GM19455 (cell line): ENCODE results near the gene SRP72.
"Not testable (repeated sequence)": the region's sequence is repeated elsewhere in the genome, so short reads cannot be mapped to it uniquely, and the experiment has no call there.

Experiments used
- ATAC-seq: cut with Tn5 transposase; IDR thresholded peaks from one replicate; pipeline ENCODE4 v1.9.1; 2021; ENCODE audit not compliant: unreplicated experiment

The SRP72 gene, protein sequence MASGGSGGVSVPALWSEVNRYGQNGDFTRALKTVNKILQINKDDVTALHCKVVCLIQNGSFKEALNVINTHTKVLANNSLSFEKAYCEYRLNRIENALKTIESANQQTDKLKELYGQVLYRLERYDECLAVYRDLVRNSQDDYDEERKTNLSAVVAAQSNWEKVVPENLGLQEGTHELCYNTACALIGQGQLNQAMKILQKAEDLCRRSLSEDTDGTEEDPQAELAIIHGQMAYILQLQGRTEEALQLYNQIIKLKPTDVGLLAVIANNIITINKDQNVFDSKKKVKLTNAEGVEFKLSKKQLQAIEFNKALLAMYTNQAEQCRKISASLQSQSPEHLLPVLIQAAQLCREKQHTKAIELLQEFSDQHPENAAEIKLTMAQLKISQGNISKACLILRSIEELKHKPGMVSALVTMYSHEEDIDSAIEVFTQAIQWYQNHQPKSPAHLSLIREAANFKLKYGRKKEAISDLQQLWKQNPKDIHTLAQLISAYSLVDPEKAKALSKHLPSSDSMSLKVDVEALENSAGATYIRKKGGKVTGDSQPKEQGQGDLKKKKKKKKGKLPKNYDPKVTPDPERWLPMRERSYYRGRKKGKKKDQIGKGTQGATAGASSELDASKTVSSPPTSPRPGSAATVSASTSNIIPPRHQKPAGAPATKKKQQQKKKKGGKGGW

DNA sequence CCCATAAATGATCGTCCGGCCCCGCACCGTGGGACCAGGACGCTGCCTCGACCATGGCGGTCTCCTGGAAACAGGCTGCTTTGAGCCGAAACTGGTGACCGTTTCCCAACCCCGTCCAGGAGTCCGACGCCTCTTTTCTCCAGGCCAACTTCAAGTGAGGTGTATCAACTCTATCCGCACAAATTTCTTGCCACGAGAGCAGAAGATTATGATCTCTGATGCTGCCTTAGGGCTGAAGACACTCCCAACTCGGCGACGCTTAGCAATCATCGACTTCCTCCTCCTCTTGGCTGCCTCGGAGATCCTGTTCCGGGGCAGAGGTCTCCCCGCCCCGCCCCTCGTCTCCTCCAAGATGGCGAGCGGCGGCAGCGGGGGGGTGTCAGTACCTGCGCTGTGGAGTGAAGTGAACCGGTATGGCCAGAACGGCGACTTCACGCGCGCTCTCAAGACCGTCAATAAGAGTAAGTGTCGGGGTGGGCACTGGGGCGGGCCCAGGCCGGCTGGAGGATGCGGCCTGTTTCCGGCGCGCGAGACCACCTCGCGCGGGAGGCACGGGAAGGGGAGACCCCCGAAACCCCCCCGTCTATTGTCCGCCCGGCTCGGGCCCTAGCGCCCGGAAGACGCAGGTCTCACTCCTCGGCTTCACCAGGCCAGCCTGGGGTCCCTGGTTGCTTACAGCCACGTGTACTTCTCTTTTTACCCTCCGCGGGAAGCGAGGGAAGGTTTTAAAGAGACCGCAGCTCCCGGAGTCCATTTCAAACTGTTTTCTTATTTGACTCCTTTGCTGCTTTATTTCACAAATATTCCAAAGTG is at the start of gene SRP72:
TSS of gene SRP72 (plus strand) at position 334 of the 813 bp plus-strand sequence. CDS start at position 353, 19 bp downstream.
- peak; percentile 90 for ATAC-seq

DNA sequence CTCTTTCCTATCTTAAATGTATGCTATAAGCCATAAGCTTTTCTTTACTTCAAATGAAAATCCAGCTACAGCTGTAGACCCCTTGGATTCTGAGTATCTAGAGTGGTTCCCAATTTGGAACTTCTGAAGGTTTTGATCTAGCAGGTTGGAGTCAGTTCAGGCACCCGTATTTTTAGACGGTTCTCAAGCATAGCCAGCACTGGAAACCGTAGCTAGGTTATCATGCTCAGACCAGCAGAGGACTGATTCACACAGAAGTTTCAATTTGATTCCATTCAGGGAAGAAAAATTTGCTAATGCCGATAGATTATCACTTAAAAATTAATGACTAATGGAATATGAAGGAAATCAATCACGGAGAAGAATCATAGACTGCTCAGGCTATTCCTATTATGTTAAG is 43.2 kb upstream of the SRP72 start:
- ATAC-seq, result no peak

DNA sequence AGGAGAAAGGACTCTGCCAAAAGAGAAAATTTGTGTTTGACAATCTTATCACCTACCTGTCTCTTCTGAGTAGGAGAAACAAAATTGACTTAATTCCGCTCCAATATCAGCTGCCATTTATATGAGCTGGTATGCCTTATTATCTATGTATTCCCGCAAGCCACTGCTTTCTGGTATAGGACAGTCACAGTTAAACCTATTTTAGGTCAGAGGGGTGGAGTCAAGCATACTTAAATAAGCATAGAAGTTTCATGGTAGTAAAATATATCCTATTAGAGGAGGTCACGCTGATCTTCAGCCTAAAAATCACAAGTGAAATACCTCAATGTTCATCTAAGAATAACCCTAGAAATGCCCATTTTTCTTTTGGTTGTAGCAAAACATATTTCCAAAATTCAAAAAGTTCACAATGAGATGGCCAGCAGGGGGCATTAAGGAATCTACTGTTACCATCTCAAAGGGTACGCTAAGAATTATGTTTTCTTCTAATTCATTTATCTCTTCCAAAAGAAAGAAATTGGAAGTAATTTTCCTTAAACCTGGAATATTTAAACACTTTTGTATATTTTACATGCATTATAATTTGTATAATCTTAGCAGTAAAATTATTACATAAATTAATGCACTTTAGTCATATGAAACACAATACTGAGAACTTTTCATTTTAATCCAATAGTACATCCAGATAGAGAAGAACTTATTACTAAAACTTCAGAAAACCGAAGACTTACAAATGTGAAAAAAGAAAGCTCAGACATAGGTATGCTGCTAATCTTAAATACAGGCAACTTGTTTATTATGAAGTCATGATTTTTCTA is 42.5 kb upstream of the SRP72 start:
- no peak for ATAC-seq

DNA sequence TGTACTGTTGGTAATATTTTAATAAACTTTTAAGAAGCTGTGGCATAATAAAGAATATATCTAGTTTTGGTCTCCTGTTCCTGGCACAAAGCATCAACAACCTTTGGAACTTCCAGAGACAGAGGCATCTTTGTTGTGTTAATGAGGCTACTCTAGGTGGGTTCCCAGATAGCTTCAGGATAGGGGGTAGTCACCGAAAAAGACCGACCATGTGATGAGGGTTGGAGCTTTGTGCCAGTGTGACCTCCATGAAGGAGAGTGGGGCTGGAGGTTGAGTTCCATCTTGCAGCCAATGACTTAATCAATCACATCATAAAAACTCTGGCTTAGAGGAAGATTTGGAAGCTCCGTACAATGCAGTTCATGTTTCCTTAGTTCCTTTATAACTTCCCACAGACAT is 41.9 kb upstream of the SRP72 start:
- ATAC-seq, result no peak

DNA sequence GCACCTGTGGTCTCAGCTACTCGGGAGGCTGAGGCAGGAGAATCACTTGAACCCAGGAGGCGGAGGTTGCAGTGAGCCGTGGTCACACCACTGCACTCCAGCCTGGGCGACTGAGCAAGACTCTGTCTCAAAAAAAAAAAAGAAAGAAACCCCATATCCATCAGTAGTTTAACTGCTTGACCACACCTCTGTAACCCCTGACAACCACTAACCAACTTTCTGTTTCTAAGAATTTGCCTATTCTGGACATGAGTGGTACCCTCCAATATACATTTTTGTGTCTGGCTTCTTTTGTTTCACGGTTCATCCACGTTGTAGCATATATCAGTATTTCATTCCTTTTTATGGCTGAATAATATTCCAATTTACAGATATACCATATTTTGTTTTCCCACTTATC is 41.1 kb upstream of the SRP72 start:
- peak; percentile 80 for ATAC-seq

DNA sequence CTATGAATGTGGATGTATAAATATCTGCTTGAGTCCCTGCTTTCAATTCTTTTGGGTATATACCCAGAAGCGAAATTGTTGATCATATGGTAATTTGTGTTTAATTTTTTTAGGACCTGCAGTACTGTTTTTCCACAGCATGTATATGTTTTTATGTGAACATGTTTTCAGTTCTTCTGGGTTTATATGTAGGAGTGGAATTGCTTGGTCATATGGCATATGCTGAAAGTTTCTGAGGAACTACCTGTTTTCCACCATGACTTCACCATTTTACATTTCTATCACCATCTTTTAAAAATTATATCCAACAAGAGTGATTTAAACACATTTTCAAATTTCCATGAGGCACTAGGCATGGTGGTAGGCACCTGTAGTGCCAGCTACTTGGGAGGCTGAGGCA is 40.2 kb upstream of the SRP72 start:
- no peak for ATAC-seq

DNA sequence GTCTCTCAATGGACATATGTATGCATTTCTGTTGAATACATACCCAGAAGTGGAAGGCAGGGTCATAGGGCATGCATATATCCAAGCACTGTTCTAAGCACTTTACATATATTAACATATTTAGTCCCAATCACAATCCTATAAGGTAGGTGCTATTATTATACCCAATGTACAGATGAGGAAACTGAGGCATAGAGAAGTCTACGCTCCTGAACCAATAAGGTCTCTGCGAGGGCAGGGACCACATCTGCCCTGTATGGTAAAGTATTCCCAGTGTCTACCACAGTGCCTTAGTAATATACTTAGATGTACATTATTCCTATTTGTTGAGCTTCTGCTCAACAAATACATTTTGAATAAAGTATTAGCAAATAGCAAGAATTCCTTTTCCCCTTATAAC is 37.2 kb upstream of the SRP72 start:
- ATAC-seq, result no peak

DNA sequence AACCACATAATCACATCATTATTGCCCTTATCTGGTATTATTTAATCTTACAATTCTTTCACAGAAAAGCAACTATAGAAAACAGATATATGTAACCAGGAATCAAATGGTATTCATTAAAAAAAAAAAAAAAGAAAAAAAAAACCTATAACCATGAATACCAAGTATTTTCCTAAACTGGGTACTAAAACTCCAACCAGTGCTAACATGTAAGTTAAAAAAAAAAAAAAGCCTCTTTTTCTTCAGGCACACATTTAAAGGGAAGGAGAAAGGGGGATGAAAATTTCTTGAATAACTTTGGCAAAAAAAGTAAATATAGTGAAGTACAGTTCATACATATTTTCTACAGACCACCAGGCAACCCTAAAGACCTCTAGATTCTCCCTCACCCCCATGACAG is 34.1 kb upstream of the SRP72 start:
- ATAC-seq, result no peak

DNA sequence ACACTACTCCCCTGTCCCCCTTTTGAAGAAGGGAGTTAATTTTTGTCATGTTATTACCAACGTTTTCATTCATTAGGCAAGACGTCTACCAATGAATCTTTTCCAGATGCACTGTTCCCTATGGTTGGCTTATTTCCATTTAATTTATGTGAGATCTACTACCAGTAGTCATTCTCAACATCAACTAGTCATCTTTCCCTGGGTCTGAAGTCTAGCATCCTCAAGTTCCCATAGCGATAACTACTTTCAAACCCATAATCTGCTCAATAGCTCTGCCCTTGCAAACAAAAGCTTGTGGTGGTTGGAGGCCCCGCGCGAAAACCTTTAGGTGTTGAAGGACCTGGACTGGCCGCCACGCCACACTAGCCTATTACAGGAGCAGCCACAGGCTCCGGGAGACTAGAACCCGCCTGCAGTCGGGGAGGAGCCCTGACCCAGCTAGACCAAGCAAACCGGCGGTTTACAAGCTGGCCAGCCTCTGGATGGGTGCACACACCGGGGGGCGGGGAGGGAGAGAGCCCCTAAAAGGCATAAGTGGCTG is 32.7 kb upstream of the SRP72 start:
- peak; percentile 28 for ATAC-seq

DNA sequence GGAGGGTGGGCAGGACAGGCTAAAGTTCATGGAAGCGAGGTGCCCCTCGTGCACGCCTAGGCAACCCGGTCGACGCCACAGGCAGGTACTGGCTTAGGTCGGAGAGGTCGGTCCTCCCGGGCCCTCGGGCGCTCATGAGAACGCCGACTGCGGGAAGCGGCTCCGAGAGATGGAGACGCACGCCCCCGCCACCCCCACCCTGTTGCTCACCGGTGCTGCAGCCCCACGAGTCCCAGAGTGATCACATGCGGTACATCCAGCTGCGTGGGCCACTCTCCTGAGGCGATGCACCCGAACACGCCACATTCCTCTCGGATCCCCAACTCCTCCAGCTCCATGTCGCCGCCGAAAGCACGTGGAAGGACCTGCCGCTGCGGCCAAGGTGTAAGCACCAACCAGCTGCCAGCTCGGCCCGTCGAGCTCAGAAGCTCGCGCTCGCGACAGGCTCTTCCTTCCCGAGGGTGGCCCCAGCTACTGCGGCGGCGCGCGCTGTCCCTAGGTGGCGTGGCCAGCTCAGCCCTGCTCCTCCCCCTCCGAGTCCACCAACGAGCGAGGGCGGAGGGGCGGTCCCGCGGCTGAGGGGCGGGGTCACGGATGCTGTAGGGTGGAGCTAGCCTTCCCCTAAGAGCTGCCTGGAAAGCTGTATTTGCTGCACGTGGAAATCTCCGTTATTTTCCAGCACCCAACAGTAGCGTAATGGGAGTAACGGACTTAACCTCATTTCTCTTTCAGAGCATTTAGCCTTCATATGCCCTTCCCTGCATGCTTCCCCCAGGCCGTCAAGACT is 32.1 kb upstream of the SRP72 start, which contains the start of gene PPAT:
TSS of gene PPAT (minus strand) at position 476 of the 787 bp plus-strand sequence. CDS start at position 338, 138 bp downstream.
- ATAC-seq, result peak; percentile 70

DNA sequence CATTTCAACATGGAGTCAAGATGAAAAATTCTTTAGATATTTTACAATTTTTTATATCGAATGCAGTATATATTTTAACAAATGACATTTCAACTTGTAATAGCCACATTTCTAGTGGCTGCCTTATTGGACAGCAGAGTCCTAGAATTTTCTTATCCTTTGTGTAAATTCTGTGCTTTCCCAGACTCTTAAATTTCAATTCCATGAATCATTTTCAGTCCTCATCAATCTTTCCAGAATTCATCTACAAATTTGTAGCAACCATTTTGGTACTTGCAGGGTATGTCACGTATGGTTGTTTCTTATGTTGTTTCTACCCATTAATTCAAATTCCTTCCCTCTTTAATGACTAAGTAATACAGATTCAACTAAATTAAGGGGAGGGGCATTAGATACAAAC is 28.7 kb upstream of the SRP72 start:
- ATAC-seq, result no peak

DNA sequence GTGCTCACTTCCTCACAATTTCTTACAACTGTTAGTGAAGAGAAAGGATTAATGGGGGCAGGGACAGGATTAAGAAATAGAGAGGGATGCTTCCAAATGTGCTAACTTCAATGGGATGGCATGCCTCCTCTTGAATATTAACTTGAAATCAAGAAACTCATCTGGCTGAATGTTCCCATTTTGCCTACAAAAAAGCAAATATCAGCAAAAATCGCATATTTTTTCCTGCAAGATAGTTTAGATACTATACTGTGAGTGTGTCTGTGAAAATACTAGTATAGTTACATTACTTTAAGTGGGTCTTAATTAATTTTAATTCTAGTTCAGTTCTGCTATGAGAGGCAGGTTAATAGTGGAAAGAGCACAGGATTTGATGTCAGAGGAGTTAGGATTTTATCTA is 26.4 kb upstream of the SRP72 start:
- ATAC-seq, result no peak

DNA sequence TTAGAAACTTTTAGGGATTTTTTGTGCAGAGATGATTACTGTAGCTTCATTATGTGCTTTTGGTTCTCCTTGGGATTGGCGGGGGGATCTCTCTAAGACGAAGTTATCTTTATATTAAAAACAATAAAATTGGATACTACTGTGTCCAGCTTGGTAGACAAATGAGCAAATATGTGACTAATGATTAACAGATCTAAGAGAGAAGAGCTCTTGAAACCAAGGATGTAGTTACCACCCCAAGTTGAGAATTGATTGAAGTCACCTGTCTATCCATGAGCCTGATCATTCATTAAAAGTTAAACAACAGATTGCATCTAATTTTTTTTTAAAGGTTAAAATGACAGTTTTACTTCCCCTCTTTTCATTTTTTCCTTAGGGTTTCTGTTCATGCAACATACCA is 22.7 kb upstream of the SRP72 start:
- ATAC-seq, result no peak

DNA sequence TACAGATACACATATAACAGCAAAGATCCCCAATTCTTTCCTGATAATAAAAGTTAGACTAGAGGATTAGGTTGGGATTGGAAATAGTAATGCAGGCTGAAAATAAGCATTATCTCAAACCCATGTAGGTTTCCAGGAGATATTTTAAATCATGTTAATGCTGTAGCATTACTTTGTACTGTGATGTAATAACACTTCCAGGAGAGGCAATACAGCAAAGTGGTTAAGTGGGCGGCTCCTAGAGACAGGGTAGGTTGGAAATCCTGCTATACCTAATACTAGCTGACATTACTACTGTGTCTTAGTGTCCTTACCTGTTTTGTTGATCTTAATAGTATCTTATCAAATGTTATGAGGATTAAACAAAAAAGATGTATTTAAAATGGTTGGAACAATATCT is 21.7 kb upstream of the SRP72 start:
- no peak for ATAC-seq

DNA sequence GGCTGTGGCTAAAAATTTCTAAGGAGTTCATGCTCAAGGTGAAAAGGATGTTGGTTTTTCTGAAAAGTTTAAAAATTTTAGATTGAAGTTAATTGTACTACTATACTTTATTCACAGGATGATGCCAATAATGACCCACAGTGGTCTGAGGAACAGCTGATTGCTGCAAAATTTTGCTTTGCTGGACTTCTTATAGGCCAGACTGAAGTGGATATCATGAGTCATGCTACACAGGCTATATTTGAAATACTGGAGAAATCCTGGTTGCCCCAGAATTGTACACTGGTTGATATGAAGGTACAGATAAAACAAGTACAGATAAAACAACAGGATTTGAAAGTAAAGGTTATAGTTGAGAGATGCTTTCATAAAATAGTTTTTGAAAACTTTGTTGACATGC is 19.1 kb upstream of the SRP72 start:
- no peak for ATAC-seq

DNA sequence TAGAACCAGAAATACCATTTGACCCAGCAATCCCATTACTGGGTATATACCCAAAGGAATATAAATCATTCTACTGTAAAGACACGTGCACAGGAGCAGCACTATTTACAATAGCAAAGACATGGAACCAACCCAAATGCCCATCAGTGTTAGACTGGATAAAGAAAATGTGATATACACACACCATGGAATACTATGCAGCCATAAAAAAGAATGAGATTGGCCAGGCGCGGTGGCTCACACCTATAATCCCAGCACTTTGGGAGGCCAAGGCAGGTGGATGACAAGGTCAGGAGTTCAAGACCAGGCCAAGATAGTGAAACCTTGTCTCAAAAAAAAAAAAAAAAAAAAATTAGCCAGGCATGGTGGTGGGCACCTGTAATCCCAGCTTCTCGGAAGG is 17.9 kb upstream of the SRP72 start:
- not testable (repeated sequence) for ATAC-seq

DNA sequence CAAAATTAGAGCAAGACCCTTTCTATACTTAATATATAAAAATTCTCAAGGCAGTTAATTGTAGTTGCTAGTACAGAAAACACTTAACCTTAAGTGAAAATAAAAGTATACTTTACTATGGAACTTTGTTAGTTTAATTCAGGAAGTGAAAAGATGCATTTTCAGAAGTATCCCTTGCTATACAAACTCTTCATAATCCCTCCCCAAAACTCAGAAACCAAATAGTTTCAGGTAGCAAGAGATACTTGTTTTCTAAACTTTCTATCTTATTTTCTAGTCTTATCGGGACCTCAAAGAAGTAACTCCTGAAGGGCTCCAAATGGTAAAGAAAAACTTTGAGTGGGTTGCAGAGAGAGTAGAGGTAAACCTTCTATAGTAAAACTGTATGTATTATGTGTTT is 17.1 kb upstream of the SRP72 start:
- no peak for ATAC-seq

DNA sequence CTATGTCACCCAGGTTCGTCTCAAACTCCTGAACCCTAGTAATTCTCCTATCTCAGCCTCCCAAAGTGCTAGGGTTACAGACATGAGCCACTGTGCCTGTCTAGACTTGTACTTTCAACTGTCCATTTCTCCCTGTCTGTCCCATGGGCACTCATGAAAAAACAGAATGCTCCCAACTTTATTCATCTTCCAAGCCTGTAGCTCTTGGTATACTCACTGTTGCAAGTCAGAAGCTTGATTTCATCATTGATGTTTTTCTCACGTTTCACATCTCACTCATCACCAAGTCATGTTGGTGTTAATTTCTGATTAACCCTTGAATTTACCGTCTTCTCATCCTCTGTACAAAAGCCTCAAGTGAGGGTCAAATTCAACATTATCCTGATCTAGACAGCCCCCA is 7.3 kb upstream of the SRP72 start:
- ATAC-seq, result no peak

DNA sequence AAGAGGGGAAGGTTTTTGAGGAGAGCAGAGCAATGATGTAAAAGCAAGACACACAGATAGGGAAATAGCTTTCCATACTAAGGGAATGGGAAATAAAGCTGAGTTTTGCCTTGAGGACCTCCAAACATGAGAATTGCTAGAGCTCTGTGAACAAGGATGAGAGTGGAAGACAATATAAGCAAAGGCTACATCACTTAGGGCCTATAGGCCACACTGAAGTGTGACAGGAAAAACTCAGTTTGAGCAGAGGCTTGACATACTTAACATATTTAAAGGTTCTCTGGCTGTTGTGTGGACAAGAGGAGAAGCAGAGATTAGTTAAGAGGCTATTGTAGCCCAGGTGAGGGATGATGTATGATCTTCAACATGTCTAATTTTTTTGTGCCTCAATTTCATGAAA is 5.3 kb upstream of the SRP72 start:
- ATAC-seq, result no peak

DNA sequence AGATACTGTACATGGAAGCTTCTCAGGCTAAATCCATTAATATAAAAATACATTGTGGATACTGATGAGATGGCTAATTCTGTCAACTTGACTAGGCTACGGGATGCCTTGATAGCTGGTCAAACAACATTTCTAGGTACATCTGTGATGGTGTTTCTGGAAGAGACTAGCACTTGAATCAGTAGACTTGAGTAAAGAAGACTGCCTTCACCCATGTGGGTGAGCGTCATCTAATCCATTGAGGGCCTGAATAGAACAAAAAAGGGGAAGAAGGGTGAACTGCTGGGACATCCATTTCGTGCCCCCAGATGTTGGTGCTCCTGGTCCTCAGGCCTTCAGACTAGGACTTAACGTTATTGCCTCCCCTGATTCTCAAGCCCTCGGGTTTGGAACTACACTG is 3.7 kb upstream of the SRP72 start:
- ATAC-seq, result no peak
